Peyer's patch (tissue), 4 donors: ENCODE results near the gene CAV3.
"Not testable (repeated sequence)": the region's sequence is repeated elsewhere in the genome, so short reads cannot be mapped to it uniquely, and the experiment has no call there.

Experiments used
- POLR2A ChIP-seq, 2 donors: fragments of 450-650 bp; IDR thresholded peaks; one replicate each; pipeline ENCODE4 v1.5.1; 2017; ENCODE audit warnings: antibody characterized with exemption in 2 of 2, mild to moderate bottlenecking in 2 of 2, moderate library complexity in 2 of 2
- TF ChIP-seq, protein P1 (sequence below), 6 experiments: fragments of 450-650 bp in 4 of 6; fragments of 200-600 bp in 2 of 6; sonication (generic) in 1 of 6; IDR thresholded peaks; one replicate each; pipeline ENCODE4 v1.5.1; 2017 to 2019; ENCODE audit warnings: antibody characterized with exemption in 6 of 6, mild to moderate bottlenecking in 3 of 6, moderate library complexity in 1 of 6

DNA sequence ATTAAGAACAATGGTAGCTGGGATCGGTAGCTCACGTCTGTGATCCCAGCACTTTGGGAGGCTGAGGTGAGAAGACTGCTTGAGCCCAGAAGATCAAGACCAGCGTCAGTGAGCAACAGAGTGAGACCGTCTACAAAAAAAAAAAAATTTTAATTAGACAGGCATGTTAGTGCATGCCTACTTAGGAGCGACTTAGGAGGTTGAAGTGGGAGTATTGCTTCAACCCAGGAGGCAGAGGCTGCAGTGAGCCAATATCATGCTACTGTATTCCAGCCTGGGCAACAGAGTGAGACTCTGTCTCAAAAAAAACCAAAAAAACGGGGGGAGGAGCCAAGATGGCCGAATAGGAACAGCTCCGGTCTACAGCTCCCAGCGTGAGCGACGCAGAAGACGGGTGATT, 17.8 kb upstream of the CAV3 start:
- TF ChIP-seq, protein P1, sequence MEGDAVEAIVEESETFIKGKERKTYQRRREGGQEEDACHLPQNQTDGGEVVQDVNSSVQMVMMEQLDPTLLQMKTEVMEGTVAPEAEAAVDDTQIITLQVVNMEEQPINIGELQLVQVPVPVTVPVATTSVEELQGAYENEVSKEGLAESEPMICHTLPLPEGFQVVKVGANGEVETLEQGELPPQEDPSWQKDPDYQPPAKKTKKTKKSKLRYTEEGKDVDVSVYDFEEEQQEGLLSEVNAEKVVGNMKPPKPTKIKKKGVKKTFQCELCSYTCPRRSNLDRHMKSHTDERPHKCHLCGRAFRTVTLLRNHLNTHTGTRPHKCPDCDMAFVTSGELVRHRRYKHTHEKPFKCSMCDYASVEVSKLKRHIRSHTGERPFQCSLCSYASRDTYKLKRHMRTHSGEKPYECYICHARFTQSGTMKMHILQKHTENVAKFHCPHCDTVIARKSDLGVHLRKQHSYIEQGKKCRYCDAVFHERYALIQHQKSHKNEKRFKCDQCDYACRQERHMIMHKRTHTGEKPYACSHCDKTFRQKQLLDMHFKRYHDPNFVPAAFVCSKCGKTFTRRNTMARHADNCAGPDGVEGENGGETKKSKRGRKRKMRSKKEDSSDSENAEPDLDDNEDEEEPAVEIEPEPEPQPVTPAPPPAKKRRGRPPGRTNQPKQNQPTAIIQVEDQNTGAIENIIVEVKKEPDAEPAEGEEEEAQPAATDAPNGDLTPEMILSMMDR (IDR thresholded peaks at IDR 0.05): not testable (repeated sequence)
- not testable (repeated sequence) for TF ChIP-seq POLR2A (IDR thresholded peaks at IDR 0.05)
